K562 (cell line): ENCODE results near the gene HAT1. TPM values are rescaled to one million over a fixed set of nuclear protein-coding genes. Genes with fewer than 3 reads are reported as not detected.

Experiments
- ATAC-seq: fragments of 200-7000 bp; cut with Tn5 transposase; 3 replicates; pipeline ENCODE4 v1.9.1; 2020; ENCODE audit warnings: moderate library complexity
- BruUV-seq: library from RNA; stranded (reverse); fragments of 400-500 nt; replicated peaks from 2 replicates; lab custom pipeline; 2021; lab: Mats Ljungman, UMichigan
- CTCF ChIA-PET: fragments of 300-600 bp; formaldehyde crosslinking; extraction: SDS; loops from one replicate; lab custom pipeline; 2021; ENCODE audit warnings: low intra/inter-chr PET ratio; lab: Yijun Ruan, JAX
- POLR2A ChIA-PET: fragments of 300-600, 350-650 bp; sonication (Branson Sonifier 250); formaldehyde crosslinking; extraction: SDS; loops from one replicate; lab custom pipeline; 2021; ENCODE audit warnings: antibody characterized with exemption, inconsistent platforms; lab: Yijun Ruan, JAX
- DNase-seq, 4 experiments: peaks; one replicate each; pipeline versions ENCODE4 v3.0.0 to v3.0.0-alpha.2; 2011 to 2018; ENCODE audit warnings: low spot score in 3 of 4, mixed read lengths in 3 of 4; ENCODE audit errors: extremely low read depth in 1 of 4
- FAIRE-seq: peaks from 2 replicates; lab custom pipeline; 2011; peaks lifted over from hg19 to GRCh38; lab: Jason Lieb, UNC
- H2AFZ ChIP-seq: 2 replicates; pipeline ENCODE4 v1.6.0; 2011; ENCODE audit warnings: low read depth, low read length, control low read depth, inconsistent platforms
- H3K27ac ChIP-seq: fragments of 200-600 bp; 3 replicates; pipeline ENCODE4 v1.8.0; 2011; ENCODE audit warnings: low read depth, mild to moderate bottlenecking, control low read depth, inconsistent platforms, low read length, moderate library complexity, mixed read lengths; ENCODE audit errors: extremely low read depth
- H3K27me3 ChIP-seq, 2 experiments: fragments of 300-600 bp in 1 of 2; 2 replicates in 1 of 2; 3 replicates in 1 of 2; pipeline versions ENCODE4 v1.6.0 to v1.8.0; 2011; ENCODE audit warnings: inconsistent platforms in 2 of 2, low read length in 2 of 2, mild to moderate bottlenecking in 1 of 2, mixed read lengths in 1 of 2, moderate library complexity in 1 of 2; ENCODE audit not compliant: control insufficient read depth in 2 of 2, insufficient read depth in 2 of 2
- H3K36me3 ChIP-seq: fragments of 300-600 bp; 3 replicates; pipeline ENCODE4 v1.8.0; 2011; ENCODE audit warnings: mild to moderate bottlenecking, low read length, inconsistent platforms; ENCODE audit not compliant: control insufficient read depth, insufficient read depth
- H3K4me1 ChIP-seq, 2 experiments: fragments of 200-600 bp in 1 of 2; replicated peaks in 1 of 2; 2 replicates in 1 of 2; 3 replicates in 1 of 2; pipeline versions ENCODE4 v1.5.1 to v1.8.0; 2011; ENCODE audit warnings: inconsistent platforms in 2 of 2, low read length in 2 of 2, mild to moderate bottlenecking in 1 of 2, mixed read lengths in 1 of 2, moderate library complexity in 1 of 2; ENCODE audit not compliant: control insufficient read depth in 2 of 2, insufficient read depth in 2 of 2
- H3K4me2 ChIP-seq: 2 replicates; pipeline ENCODE4 v1.6.1; 2011; ENCODE audit warnings: low read length, control low read depth, inconsistent platforms, mixed read lengths; ENCODE audit not compliant: insufficient read depth
- H3K4me3 ChIP-seq: fragments of 200-600 bp; sonication (generic), shearing (Covaris generic); 2 replicates; pipeline ENCODE4 v1.5.1; 2016; ENCODE audit warnings: control low read depth, inconsistent platforms
- H3K79me2 ChIP-seq: fragments of 200-600 bp; 3 replicates; pipeline ENCODE4 v1.8.0; 2011; ENCODE audit warnings: low read length, inconsistent platforms; ENCODE audit not compliant: control insufficient read depth, insufficient read depth
- H3K9ac ChIP-seq, 2 experiments: 2 replicates each; pipeline versions ENCODE4 v1.6.0 to v1.6.1; 2011; ENCODE audit warnings: low read depth in 2 of 2, low read length in 2 of 2, control low read depth in 1 of 2, inconsistent platforms in 1 of 2, mild to moderate bottlenecking in 1 of 2, mixed read lengths in 1 of 2; ENCODE audit not compliant: insufficient read depth in 1 of 2
- H3K9me1 ChIP-seq: one replicate; pipeline ENCODE4 v1.6.0; 2011; ENCODE audit warnings: inconsistent platforms, mild to moderate bottlenecking, low read length, moderate library complexity; ENCODE audit not compliant: control insufficient read depth, insufficient read depth
- H3K9me3 ChIP-seq: replicated peaks from 2 replicates; pipeline ENCODE4 v1.5.1; 2011; ENCODE audit warnings: low read depth, low read length, inconsistent platforms; ENCODE audit not compliant: control insufficient read depth, insufficient read depth
- H4K20me1 ChIP-seq: replicated peaks from 2 replicates; pipeline ENCODE4 v1.6.1; 2011; ENCODE audit warnings: low read length, inconsistent platforms, mixed read lengths; ENCODE audit not compliant: control insufficient read depth, insufficient read depth
- FOXP1 ChIP-seq: sonication (generic); formaldehyde crosslinking; IDR thresholded peaks from 2 replicates; pipeline ENCODE4 v1.8.0; 2022; ENCODE audit warnings: mild to moderate bottlenecking, missing genetic modification reagents
- NFE2 ChIP-seq: IDR thresholded peaks from 2 replicates; pipeline ENCODE4 v1.6.1; 2014; ENCODE audit warnings: antibody characterized with exemption, low read depth
- NFRKB ChIP-seq: fragments of 450-650 bp; IDR thresholded peaks from 2 replicates; pipeline ENCODE4 v1.6.1; 2016; ENCODE audit warnings: low read depth
- RAD21 ChIP-seq, 2 experiments: fragments of 250-450 bp in 1 of 2; fragments of 450-650 bp in 1 of 2; sonication (Bioruptor Pico) in 1 of 2; formaldehyde crosslinking in 1 of 2; IDR thresholded peaks in 1 of 2; conservative IDR thresholded peaks in 1 of 2; 2 replicates each; pipeline versions ENCODE4 v1.4.0 to v1.8.0; 2020 to 2022; ENCODE audit warnings: mild to moderate bottlenecking in 2 of 2, moderate library complexity in 1 of 2
- SMARCC2 ChIP-seq: fragments of 450-650 bp; IDR thresholded peaks from 2 replicates; pipeline ENCODE4 v1.6.1; 2017; ENCODE audit warnings: antibody characterized with exemption, moderate library complexity, mild to moderate bottlenecking, low read depth
- TRIM28 ChIP-seq: fragments of 450-650 bp; IDR thresholded peaks from 2 replicates; pipeline ENCODE4 v1.6.1; 2017
- ZKSCAN1 ChIP-seq: fragments of 150-350 bp; IDR thresholded peaks from 2 replicates; pipeline ENCODE4 v1.6.1; 2016; ENCODE audit warnings: low read depth, low read length
- ZNF589 ChIP-seq: fragments of 200-800 bp; sonication (Bioruptor generic); IDR thresholded peaks from 2 replicates; pipeline ENCODE4 v1.6.1; 2016; ENCODE audit warnings: low read depth, missing genetic modification characterization, missing compliant biosample characterization
- WGBS: fragments of 100-300 bp; shearing (Covaris generic); methylation state at CpG from one replicate; pipeline ENCODE4 v1.1.6; 2016; ENCODE audit warnings: low coverage, mixed read lengths; ENCODE audit not compliant: insufficient coverage; ENCODE audit errors: missing lambda C conversion rate; 5-methylcytosine and 5-hydroxymethylcytosine counted together
- in situ Hi-C: fragments of 300-500 bp; cut with MboI; formaldehyde crosslinking; loops from 4 replicates; pipeline ENCODE4 v1.15.0; 2018; ENCODE audit warnings: inconsistent platforms, mixed read lengths
- intact Hi-C: fragments of 100-400 bp; cut with micrococcal nuclease; formaldehyde crosslinking; loops from 2 replicates; pipeline ENCODE4 v1.14.2; 2022
- polyA plus RNA-seq, 8 experiments: library from polyadenylated mRNA; depleted of rRNA in 4 of 8; stranded (reverse) in 5 of 8; unstranded in 3 of 8; fragments of >200 nt; fragmentation: Nextera tagmentation in 2 of 8; fragmentation: Illumina TruSeq in 1 of 8; extraction: Ambion mirVana in 2 of 8; extraction: Trizol in 1 of 8; gene quantifications; 2 replicates each; pipeline versions ENCODE4 v1.2.1 to v1.2.3, GENCODE V29; 2011 to 2014; ENCODE audit warnings: inconsistent platforms in 1 of 8, missing spikeins in 1 of 8
- total RNA-seq, 7 experiments: library from RNA; depleted of rRNA in 6 of 7; stranded (reverse); fragments of >200 nt in 6 of 7; fragmentation: Illumina TruSeq in 2 of 7; extraction: Trizol in 2 of 7; gene quantifications; 2 replicates each; pipeline versions ENCODE4 v1.2.1 to v1.2.3, GENCODE V29; 2011 to 2021; ENCODE audit warnings: low replicate concordance in 1 of 7
- TF ChIP-seq, protein P1 (sequence below): sonication (generic); formaldehyde crosslinking; IDR thresholded peaks from 2 replicates; pipeline ENCODE4 v1.8.1; 2023; ENCODE audit warnings: mild to moderate bottlenecking, missing genetic modification reagents, moderate library complexity
- TF ChIP-seq, protein P2 (sequence below), 2 experiments: fragments of 450-650 bp in 1 of 2; IDR thresholded peaks; 2 replicates each; pipeline ENCODE4 v1.6.1; 2011 to 2017; ENCODE audit warnings: low read depth in 2 of 2, antibody characterized with exemption in 1 of 2, borderline replicate concordance in 1 of 2, low read length in 1 of 2, mild to moderate bottlenecking in 1 of 2, mixed read lengths in 1 of 2; ENCODE audit not compliant: control insufficient read depth in 1 of 2
- TF ChIP-seq, protein P3 (sequence below), 3 experiments: IDR thresholded peaks in 2 of 3; conservative IDR thresholded peaks in 1 of 3; 2 replicates each; pipeline ENCODE4 v1.5.1; 2011 to 2012; ENCODE audit warnings: low read length in 3 of 3, mild to moderate bottlenecking in 3 of 3, control low read depth in 2 of 3, improper control_type of control experiment in 1 of 3, inconsistent platforms in 1 of 3, low read depth in 1 of 3, mixed read lengths in 1 of 3, moderate library complexity in 1 of 3; ENCODE audit not compliant: insufficient read depth in 2 of 3

The HAT1 gene
- total and polyA plus RNA-seq, 9 of the 15 experiments (the other 6 are each of a cell fraction or from before 2014, with no cell fraction given), result 125 to 384 (median 244) TPM

DNA sequence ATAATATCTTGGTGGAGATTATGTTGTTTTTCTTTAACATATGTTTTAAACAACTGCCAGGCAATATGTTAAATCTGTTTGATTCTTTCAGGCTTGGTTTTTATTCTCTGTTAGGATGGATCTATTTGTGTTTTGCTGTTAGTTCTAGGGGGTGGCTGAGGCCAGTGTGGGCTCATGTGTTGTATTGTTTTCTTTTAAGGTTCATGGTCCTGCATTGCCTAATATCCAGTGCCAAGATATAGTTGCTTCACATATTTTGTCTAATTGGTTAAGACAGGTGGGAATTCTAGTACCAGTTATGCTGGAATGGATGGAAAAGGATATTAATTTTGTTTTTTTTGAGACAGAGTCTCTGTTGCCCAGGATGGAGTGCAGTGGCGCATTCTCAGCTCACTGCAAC, 85.1 kb downstream of the HAT1 start:
- 100% methylated on average over 1 of the region's 1 CpG for WGBS
- TF ChIP-seq NFRKB (no peak), TRIM28 (no peak), FOXP1 (CRISPR knock-in tag) (no peak), ZKSCAN1 (no peak), ZNF589 (no peak), NFE2 (no peak), RAD21 (CRISPR knock-in tag; conservative IDR thresholded peaks at IDR 0.05 in 1 of 2, IDR thresholded peaks at IDR 0.05 in 1 of 2) (no peak), SMARCC2 (no peak)
- TF ChIP-seq, protein P1, sequence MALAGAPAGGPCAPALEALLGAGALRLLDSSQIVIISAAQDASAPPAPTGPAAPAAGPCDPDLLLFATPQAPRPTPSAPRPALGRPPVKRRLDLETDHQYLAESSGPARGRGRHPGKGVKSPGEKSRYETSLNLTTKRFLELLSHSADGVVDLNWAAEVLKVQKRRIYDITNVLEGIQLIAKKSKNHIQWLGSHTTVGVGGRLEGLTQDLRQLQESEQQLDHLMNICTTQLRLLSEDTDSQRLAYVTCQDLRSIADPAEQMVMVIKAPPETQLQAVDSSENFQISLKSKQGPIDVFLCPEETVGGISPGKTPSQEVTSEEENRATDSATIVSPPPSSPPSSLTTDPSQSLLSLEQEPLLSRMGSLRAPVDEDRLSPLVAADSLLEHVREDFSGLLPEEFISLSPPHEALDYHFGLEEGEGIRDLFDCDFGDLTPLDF (CRISPR knock-in tag), result no peak
- TF ChIP-seq, protein P2, sequence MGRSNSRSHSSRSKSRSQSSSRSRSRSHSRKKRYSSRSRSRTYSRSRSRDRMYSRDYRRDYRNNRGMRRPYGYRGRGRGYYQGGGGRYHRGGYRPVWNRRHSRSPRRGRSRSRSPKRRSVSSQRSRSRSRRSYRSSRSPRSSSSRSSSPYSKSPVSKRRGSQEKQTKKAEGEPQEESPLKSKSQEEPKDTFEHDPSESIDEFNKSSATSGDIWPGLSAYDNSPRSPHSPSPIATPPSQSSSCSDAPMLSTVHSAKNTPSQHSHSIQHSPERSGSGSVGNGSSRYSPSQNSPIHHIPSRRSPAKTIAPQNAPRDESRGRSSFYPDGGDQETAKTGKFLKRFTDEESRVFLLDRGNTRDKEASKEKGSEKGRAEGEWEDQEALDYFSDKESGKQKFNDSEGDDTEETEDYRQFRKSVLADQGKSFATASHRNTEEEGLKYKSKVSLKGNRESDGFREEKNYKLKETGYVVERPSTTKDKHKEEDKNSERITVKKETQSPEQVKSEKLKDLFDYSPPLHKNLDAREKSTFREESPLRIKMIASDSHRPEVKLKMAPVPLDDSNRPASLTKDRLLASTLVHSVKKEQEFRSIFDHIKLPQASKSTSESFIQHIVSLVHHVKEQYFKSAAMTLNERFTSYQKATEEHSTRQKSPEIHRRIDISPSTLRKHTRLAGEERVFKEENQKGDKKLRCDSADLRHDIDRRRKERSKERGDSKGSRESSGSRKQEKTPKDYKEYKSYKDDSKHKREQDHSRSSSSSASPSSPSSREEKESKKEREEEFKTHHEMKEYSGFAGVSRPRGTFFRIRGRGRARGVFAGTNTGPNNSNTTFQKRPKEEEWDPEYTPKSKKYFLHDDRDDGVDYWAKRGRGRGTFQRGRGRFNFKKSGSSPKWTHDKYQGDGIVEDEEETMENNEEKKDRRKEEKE (IDR thresholded peaks at IDR 0.05; ENCODE audit: borderline replicate concordance in 1 of 2, control insufficient read depth in 1 of 2, low read depth in 2 of 2, low read length in 1 of 2), result no peak
- TF ChIP-seq, protein P3, sequence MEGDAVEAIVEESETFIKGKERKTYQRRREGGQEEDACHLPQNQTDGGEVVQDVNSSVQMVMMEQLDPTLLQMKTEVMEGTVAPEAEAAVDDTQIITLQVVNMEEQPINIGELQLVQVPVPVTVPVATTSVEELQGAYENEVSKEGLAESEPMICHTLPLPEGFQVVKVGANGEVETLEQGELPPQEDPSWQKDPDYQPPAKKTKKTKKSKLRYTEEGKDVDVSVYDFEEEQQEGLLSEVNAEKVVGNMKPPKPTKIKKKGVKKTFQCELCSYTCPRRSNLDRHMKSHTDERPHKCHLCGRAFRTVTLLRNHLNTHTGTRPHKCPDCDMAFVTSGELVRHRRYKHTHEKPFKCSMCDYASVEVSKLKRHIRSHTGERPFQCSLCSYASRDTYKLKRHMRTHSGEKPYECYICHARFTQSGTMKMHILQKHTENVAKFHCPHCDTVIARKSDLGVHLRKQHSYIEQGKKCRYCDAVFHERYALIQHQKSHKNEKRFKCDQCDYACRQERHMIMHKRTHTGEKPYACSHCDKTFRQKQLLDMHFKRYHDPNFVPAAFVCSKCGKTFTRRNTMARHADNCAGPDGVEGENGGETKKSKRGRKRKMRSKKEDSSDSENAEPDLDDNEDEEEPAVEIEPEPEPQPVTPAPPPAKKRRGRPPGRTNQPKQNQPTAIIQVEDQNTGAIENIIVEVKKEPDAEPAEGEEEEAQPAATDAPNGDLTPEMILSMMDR (IDR thresholded peaks at IDR 0.05 in 2 of 3, conservative IDR thresholded peaks at IDR 0.05 in 1 of 3; ENCODE audit: insufficient read depth in 2 of 3, low read depth in 1 of 3, low read length in 3 of 3), result no peak

More for the DNA sequence above, 85.1 kb downstream of the HAT1 start:
- Histone ChIP-seq H3K4me3 (no peak overlapping the region), H3K36me3 (no peaks in the 10 kb centered on the region), H3K9me1 (no peaks in the 10 kb centered on the region), H4K20me1 (no peaks in the 10 kb centered on the region), H2AFZ (no peak overlapping the region), H3K4me1 (peaks cover 0 to 3% of the 10 kb centered on the region in 2 experiments; a peak in 2 of 5 replicates), H3K9me3 (no peaks in the 10 kb centered on the region), H3K4me2 (no peak overlapping the region), H3K27ac (no peak overlapping the region), H3K9ac (no peak overlapping the region), H3K79me2 (no peaks in the 10 kb centered on the region), H3K27me3 (no peaks in the 10 kb centered on the region)
- DNase-seq (no peak), ATAC-seq (no peak), FAIRE-seq (no peak)
- intact Hi-C loops (no loop called here), in situ Hi-C loops (no loop called here)
- CTCF ChIA-PET, result no interaction called here
- no TSS peak for BruUV-seq
- POLR2A ChIA-PET, result no interaction called here
